PFSK-1 (cell line): ENCODE data around the gene MYF5.

Source experiments
- FOXP2 ChIP-seq: optimal IDR thresholded peaks from 2 replicates; pipeline ENCODE3; 2011; ENCODE audit warnings: borderline replicate concordance, control low read depth, inconsistent platforms; ENCODE audit not compliant: insufficient read depth; ENCODE audit errors: extremely low read length, extremely low read depth
- POLR2AphosphoS5 ChIP-seq: IDR thresholded peaks from 2 replicates; pipeline ENCODE4 v1.6.1; 2012; ENCODE audit warnings: low read depth, mild to moderate bottlenecking, control low read depth, low read length, moderate library complexity
- REST ChIP-seq, 2 experiments: IDR thresholded peaks; 2 replicates each; pipeline versions ENCODE4 v1.6.1 to v1.8.0; 2011 to 2012; ENCODE audit warnings: low read depth in 2 of 2, low read length in 2 of 2, control low read depth in 1 of 2, inconsistent platforms in 1 of 2, mild to moderate bottlenecking in 1 of 2, moderate library complexity in 1 of 2; ENCODE audit not compliant: insufficient read depth in 1 of 2
- SIN3A ChIP-seq: IDR thresholded peaks from 2 replicates; pipeline ENCODE4 v1.6.1; 2012; ENCODE audit warnings: mild to moderate bottlenecking, low read length, moderate library complexity, borderline replicate concordance; ENCODE audit not compliant: insufficient read depth
- TAF1 ChIP-seq: IDR thresholded peaks from 2 replicates; pipeline ENCODE4 v1.6.1; 2012; ENCODE audit warnings: low read length, control low read depth, borderline replicate concordance; ENCODE audit not compliant: insufficient read depth

GRCh38 chr12:80709811-80710726 is 6.6 kb upstream of the MYF5 start:
- no peak for TF ChIP-seq REST (IDR thresholded peaks at IDR 0.05; ENCODE audit: insufficient read depth in 1 of 2, low read depth in 2 of 2, low read length in 2 of 2)
- TF ChIP-seq POLR2AphosphoS5: no peak
- TF ChIP-seq TAF1: no peak
- TF ChIP-seq SIN3A: no peak
- no peak for TF ChIP-seq FOXP2
